HL-60/S4 treated with phorbol 12-myristate 13-acetate at 8.2 ng/mL for 4 days and 3 days (cell line): ENCODE data around the gene TSPAN18.

Experiments used
- in situ Hi-C: fragments of 300-500 bp; cut with MboI; formaldehyde crosslinking; loops from 2 replicates; pipeline ENCODE4 v1.15.0; 2022; ENCODE audit warnings: low sequenced_read_pairs

TSPAN18 gene

GRCh38 chr11:44911029-44911814, 184.5 kb downstream of the TSPAN18 start:
- in situ Hi-C loops: loop anchor here (10.0 to 25.0 kb wide), 2 partner anchors 286 to 624 kb away; no protein-coding TSS in a partner anchor

DNA sequence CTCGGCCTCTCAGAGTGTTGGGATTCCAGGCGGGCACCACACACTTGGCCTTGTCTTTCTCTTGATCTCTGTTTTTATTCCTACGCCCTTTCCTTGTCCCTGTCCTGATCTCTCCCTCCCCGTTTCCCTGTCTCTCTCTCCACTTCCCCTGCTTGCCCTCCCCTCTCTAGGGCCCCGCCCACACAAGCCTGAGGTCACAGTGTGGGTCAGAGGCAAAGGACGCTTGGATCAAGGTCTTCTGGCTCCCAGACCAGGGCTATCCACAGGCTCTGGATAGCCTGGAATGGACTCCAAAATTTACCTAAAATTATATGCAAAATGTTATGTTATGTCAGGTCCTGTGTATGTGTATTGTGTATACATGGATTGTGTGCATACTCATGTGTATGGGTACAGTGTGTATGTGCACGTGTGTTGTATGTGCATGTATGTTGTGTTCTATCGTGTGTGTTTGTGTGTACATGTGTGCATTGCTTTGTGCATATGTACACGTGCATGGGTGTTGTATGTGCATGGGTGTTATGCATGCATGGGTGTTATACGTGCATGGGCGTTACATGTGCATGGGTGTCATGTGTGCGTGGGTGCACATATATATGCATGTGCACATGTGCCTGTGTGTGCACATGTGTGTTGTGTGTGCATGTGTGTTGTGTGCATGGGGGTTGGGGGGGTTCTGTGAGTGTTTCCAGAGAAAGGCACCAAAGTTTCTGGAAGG, 185.7 kb downstream of the TSPAN18 start:
- in situ Hi-C loops: loop anchor here (10.0 to 25.0 kb wide), 2 partner anchors 288 to 625 kb away; no protein-coding TSS in a partner anchor

DNA sequence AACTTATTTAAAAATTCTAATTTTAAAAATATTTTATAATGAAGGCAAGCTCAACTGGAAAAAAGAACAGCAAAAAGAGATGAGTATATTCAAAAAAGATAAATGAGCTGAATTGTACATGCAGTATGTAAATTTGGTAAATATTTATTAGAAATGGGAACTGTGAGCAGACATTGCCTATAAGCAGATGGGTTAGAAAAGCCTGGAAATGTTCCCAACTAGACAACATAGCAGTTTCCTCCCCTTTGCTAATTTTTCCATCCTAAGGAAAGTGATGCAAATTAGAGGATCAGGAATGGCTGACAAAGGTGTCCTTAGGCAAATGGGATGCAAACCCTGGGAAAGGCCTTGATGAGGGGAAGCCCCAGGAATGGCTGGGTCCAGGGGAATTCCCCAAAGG, 186.7 kb downstream of the TSPAN18 start:
- in situ Hi-C loops: loop anchor here (10.0 to 25.0 kb wide), 2 partner anchors 289 to 626 kb away; no protein-coding TSS in a partner anchor

DNA sequence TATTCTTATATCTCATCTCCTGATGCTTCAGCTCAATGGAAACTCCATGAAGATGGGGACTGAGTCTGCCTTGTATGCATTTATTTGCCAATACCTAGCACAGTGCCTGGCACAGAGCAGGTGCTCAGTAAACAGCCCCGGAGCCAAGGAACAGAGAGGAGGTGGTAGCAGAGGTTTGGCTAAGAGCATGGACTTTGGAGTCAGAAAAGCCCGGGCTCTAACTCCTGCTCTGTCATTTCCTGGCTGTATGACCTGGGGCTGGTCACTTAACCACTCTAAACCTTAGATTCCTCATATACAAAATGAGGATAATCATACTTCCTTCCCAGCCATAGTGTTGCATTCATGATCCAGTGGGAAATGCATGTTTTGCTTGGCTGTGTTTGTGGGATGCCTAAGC, 187.3 kb downstream of the TSPAN18 start:
- in situ Hi-C loops: loop anchor here (10.0 to 25.0 kb wide), 2 partner anchors 289 to 627 kb away; no protein-coding TSS in a partner anchor

GRCh38 chr11:44915004-44915403, 188.2 kb downstream of the TSPAN18 start:
- in situ Hi-C loops: loop anchor here (10.0 to 25.0 kb wide), 2 partner anchors 290 to 628 kb away; no protein-coding TSS in a partner anchor

DNA sequence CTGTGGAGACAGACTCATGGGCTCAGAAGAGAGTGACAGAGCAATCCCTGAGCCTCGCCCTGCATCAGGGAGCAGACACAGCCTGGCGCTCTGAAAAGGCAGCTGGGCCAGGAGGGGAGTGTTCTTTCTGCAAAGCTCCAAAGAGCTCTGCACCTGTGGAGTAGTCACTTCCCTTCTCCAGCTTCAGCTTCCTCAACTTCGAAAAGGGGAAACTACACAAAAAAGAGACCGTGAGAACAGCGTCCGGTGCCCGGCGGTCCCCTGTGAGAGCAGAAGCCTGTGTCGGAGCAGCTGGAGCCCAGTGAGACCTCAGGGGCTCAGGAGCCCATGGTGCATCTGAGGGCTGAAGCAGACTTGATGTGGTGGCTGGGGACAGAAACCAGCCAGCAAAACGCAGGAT, 188.9 kb downstream of the TSPAN18 start:
- in situ Hi-C loops: loop anchor here (10.0 to 25.0 kb wide), 2 partner anchors 291 to 628 kb away; no protein-coding TSS in a partner anchor

DNA sequence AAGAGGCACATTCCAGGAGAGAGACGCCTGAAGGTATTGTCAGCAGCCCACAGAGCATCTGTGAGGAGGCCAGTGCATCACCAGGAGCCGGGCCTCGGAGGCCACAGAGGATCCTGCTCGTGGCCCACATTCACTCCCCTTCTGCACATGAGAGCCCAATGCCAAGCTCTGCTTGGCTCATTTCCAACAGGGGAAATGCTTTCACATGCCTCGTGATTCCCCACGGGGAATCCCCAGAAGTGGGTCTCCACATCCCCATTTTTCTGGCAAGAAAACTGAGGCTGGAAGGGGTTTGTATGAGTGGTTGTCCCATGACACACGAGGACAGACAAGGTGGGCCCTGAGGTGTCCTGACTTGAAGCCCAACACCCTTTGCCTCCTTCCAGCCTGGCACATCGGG, 189.6 kb downstream of the TSPAN18 start:
- in situ Hi-C loops: loop anchor here (10.0 to 25.0 kb wide), 2 partner anchors 292 to 629 kb away; no protein-coding TSS in a partner anchor

DNA sequence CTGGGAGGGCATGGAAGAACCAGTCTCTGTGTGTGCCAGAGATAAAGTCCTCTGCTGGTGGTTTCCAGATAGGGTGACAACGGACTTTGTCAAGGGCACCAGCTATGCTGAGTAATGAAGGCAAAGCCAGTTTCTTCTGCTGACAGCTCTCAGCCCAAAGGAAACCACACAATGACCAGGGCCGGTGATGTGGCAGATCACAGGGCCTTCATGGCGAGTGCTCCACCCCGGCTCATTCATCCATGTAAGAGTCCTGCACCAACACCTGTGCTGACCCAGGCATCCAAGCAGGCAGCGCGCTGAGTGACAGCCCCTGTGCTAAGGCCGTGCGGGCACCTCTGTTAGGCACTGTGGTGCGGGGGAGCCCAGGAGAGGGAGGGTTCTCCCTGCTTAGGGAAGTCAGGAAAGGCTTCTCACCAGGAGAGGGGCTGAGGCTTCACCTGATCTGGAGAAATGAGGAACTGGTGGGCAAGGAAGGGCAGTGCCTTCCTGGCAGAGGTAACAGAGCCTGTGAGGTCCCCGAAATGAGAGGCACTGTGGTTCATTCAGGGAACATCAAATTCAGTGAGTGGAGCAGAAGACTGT, 190.1 kb downstream of the TSPAN18 start:
- in situ Hi-C loops: loop anchor here (10.0 to 25.0 kb wide), 2 partner anchors 292 to 630 kb away; no protein-coding TSS in a partner anchor

DNA sequence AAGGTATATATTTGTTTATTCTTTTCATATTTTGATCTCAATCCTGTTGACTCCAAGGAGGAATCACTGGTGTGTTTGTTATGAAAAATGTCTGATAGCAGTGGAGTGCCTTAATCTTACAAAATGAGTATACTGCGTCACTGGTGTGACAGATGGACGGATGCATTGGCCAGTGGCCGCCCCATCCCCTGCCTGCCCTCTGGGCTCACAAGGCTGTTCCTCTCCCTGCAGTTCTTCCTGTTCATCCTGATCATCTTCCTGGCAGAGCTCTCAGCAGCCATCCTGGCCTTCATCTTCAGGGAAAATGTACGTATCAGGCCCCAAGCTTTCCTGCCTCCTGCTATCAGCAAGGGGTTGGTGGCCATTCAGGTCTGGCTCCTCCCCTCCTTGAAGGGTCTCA, 191.0 kb downstream of the TSPAN18 start:
- in situ Hi-C loops: loop anchor here (10.0 to 25.0 kb wide), 2 partner anchors 293 to 630 kb away; no protein-coding TSS in a partner anchor

- in situ Hi-C loops: loop anchor here (25.0 kb wide), 1 partner anchor 633 kb away; no protein-coding TSS in a partner anchor
Observed at GRCh38 chr11:44920451-44920850, 193.7 kb downstream of the TSPAN18 start.

- in situ Hi-C loops: loop anchor here (25.0 kb wide), 1 partner anchor 636 kb away; no protein-coding TSS in a partner anchor
Observed at GRCh38 chr11:44923115-44923514, 196.4 kb downstream of the TSPAN18 start.

- in situ Hi-C loops: loop anchor here (25.0 kb wide), 1 partner anchor 637 kb away; no protein-coding TSS in a partner anchor
Observed at GRCh38 chr11:44923806-44924205, 197.0 kb downstream of the TSPAN18 start.

DNA sequence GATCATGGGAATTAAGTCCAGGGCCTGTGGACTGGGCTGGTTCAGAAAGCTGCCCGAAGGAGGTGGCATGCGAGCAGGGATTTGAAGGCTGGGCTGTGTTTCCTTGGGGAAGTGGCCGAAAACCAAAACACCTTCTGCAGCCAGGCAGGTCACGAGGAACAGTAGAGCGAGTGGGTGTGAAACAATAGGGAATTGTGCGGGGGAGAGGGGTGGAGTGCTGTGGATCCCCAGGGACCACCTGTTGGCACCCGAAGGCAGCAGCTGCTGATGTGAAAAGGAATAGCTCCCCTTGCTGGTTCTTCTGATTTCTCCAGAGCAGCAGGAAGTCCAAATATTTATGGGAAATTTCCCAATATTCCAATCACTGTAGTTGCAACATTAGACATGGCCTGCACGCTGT, 199.3 kb downstream of the TSPAN18 start:
- in situ Hi-C loops: loop anchor here (25.0 kb wide), 1 partner anchor 361 kb away; the partner anchor contains the start of gene SYT13

GRCh38 chr11:44927174-44927661, 200.5 kb downstream of the TSPAN18 start:
- in situ Hi-C loops: loop anchor here (25.0 kb wide), 1 partner anchor 360 kb away; the partner anchor contains the start of gene SYT13

DNA sequence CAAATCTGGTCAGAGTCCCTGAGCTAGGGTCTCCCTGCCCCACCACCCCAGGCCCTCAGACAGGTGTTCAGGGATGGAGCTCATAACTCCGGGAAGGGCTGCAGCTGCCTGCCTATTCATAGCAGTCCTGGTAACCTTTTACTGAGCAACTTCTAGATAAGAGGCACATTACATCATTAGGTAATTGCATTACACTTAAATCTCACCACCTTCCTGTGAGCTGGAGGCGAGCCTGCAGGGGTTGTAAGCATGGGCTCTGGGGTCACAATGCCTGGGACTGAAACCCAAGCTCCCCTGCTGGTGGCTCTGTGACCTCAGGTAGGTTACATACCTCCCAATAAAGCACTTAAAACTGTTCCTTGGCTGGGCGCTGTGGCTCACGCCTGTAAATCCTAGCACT, 201.4 kb downstream of the TSPAN18 start:
- in situ Hi-C loops: loop anchor here (25.0 kb wide), 1 partner anchor 359 kb away; the partner anchor contains the start of gene SYT13

DNA sequence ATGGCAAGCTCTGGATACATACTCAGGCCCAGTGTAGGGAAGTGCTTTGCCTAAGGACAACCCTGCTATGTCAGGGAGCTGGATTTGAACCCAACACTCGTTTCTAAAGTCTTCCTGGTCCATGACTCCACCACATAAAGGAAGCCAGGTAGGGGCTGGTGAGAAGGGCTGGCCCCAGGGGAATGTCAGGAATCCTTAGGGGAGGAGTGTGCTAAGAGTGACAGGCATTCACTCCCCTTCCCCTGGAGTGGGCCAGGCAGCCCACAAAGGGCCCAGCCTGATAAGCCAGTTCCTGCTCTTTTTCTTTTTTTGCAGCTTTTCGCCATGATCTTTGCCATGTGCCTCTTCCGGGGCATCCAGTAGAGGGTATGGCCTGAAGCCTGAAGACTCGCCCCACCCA, 202.1 kb downstream of the TSPAN18 start:
- in situ Hi-C loops: loop anchor here (25.0 kb wide), 1 partner anchor 358 kb away; the partner anchor contains the start of gene SYT13

GRCh38 chr11:44930588-44931302, 204.0 kb downstream of the TSPAN18 start:
- in situ Hi-C loops: loop anchor here (25.0 kb wide), 1 partner anchor 357 kb away; the partner anchor contains the start of gene SYT13

- in situ Hi-C loops: loop anchor here (25.0 kb wide), 1 partner anchor 356 kb away; the partner anchor contains the start of gene SYT13
Observed at GRCh38 chr11:44931466-44931865, 204.7 kb downstream of the TSPAN18 start.

DNA sequence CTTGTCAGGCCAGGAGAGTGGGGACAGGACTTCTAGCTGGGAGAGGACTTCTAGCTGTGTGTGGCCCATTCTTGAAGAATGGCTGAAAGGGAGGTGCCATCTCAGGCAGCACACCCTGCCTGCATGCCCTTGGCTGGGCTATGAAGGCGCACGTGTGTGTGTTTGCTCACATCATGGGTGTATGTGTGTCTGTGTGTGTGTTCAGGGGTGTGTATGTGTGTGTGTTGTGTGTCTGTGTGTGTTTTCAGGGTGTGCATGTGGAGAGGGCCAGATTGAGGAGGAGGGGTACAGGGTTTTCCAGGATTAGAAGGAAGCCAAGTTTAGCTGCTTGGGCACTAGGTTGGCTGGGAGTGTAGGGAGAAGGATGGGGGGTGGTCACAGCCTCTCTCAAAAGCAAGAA, 207.3 kb downstream of the TSPAN18 start:
- in situ Hi-C loops: loop anchor here (25.0 kb wide), 1 partner anchor 353 kb away; the partner anchor contains the start of gene SYT13
